GM19099 (cell line): Measurements from ENCODE around the gene MME.

Experiments
- POLR2A ChIP-seq: IDR thresholded peaks from 3 replicates; pipeline ENCODE4 v1.6.1; 2011; ENCODE audit warnings: low read depth; ENCODE audit not compliant: insufficient read length; ENCODE audit errors: extremely low read depth

MME gene

DNA sequence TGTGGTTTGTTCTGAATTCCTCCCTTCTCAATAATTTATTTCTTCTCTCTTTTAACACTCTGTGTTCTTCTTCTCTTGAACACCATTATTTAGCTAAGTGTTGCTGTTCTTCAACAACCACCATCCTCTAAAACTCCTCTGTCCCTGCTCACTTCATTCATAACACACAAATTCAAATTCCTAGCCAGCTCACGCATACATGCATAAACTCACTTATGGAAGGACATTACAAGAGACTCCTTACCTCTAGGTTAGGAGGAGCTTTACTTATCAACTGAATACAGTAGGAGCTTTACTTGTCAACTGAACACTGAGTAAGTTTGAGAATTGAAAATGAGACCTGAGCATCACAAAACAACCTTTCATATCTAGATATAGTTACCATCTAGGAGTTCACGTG, 23.6 kb downstream of the MME start:
- TF ChIP-seq POLR2A, result no peak

GRCh38 chr3:155106119-155106518, 26.0 kb downstream of the MME start:
- no peak for TF ChIP-seq POLR2A

- no peak for TF ChIP-seq POLR2A
These were observed 29.9 kb downstream of the MME start for GRCh38 chr3:155110022-155110421.

DNA sequence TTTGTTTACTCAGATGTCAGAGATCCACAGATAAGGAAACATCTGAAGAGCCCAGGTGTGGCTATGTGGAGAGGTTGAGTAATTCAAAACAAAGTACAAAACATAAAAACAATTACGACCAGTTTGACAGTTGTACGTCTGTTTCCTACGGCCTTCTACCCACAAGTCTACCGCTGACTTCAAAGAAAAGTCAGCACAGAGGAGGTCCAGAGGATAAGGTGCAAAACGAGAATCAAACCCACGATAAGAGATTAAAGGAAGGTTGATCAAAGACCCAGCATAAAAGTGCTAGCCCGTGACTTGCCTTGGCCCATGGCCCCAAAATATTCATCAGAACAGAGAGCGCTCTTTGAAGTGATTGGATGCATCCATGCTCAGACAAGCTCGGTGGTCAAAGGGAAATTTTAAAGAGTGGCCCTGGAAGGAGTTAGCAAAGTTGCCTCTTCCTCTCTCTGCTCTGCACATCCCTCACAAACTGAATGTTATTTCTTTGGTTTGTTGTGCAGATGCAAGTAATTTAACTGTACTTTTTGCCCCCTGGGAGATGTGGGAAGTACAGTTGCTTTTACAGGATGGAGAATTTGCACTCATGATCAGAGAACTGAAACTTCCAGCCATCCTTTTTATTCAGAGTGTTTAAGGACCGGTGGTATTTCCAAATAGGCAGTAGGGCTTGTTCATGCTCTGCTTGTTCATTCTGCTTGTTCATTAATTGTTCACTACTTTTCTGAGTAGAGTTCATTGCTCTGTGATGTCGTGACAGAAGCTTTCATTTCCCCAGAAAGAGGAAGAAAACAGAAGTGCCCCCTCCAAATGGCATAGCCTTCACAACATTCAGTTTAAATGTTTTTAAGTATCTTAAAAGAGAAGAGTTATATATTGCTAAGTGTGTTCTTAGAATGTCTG, 31.1 kb downstream of the MME start:
- TF ChIP-seq POLR2A, result no peak

DNA sequence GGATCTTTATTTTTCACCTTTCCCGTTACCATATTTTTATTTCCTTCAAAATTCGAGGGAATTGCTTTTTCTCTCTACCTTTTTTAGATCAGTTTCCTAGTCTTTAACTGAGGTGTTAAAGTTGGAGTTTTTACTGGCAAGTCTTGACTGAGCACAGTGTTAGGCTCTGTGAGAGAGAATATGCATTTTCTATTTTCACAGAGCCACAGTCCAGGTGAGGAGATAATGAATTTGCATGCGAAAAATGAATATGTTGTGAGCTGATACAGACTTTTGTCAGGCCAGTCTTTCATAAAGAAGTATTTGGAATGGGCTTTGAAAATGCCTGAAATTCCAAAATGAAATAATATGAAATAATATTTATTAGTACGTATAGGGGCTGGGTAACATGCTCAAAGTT, 31.9 kb downstream of the MME start:
- no peak for TF ChIP-seq POLR2A

GRCh38 chr3:155112661-155113389, 32.7 kb downstream of the MME start:
- TF ChIP-seq POLR2A, result no peak

- TF ChIP-seq POLR2A, result no peak
These were observed 49.3 kb downstream of the MME start for GRCh38 chr3:155129396-155129795.

DNA sequence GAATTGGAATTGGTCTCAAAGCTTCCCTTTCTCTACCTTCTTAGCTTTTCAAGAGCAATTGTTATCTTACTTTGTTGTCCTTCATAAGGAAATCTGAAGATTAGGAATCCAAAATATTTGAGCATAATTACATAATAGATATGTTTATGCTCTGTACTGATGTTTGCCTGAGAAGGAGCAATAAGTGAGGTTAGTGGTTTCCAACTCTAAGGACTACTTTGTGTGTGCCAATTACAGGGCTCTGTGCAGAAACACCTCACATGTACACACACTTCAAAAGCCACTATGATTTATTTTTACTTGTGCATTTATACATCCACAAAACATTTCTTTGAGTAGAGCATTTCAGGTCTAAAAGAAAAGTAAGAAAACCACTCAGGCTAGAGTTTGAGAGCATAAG, 49.9 kb downstream of the MME start:
- TF ChIP-seq POLR2A, result no peak

DNA sequence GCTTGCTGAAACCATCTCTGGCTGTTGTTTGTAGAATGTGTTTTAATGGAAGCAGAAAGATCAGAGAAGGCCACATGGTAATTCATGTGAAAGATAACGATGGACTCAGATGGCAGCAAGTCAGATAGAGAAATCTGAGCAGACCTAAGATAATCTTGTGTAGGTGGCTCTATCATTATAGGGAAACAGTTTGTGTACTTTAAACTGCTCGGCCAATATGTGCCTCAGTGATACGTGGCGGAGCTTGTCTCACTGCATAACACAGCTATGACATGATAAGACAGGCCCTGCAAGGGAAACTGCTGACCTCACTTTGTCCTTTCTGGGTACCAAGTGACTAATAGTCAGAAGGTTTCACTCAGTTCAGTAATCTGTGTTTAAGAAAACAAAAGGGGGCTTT, 51.0 kb downstream of the MME start:
- TF ChIP-seq POLR2A, result no peak

GRCh38 chr3:155135003-155135402, 54.9 kb downstream of the MME start:
- TF ChIP-seq POLR2A, result no peak

DNA sequence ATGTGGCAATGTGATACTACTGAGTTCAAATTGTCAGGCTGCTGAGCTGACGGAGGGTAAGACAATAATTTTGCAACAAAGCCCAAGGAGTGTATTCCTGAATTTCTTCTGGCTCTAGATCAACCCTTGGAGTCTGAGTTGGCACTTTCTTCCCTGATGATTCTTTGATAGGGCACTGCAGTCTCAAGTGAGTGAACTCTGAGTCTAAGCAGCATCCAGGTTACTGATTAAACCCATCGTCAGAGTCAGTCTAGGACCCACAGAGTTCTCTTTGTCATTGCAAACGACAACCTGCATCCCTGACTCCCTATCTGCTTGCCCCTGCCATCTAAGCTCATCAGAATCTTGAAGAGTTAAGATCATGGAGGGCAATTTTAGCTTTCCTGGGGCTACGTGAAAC, 58.6 kb downstream of the MME start:
- TF ChIP-seq POLR2A, result no peak

DNA sequence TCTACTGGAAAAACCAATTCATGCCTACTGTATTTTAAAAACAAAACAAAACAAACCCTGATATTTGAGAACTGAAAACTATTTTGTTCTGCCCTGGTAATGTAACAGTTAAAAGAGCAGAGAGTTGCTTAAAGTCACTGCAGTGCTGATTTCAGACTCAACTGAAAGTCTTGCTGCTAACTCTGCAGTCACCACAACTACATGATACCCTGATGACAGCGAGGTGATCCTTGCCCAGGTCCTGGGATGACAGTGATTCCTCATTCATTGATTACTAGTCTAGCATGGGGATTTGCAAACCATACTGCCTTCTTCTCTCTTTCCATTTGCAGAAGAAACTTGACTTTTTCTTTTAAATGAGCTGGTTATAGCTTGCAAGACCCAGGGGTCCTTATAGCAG, 67.5 kb downstream of the MME start:
- no peak for TF ChIP-seq POLR2A

DNA sequence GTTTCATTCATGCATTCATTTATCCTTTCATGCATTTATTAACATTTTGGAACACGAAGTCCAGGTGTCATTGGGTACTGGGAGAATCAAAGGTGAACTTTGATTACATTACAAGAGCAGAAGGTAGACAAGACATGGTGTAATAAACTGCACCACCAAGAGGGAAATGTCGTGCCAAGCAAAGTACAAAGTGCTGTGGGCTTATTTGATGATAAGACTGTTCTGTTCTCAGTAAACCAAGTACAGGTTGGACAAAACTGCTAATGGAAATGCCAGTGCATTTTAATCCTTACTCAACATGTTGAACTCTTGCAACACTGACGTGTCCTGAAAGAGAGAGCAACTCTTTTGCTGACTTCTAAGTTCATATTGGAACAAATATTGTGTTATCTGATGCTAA, 69.4 kb downstream of the MME start:
- no peak for TF ChIP-seq POLR2A

- TF ChIP-seq POLR2A, result no peak
These were observed 73.4 kb downstream of the MME start for GRCh38 chr3:155153242-155154186.

DNA sequence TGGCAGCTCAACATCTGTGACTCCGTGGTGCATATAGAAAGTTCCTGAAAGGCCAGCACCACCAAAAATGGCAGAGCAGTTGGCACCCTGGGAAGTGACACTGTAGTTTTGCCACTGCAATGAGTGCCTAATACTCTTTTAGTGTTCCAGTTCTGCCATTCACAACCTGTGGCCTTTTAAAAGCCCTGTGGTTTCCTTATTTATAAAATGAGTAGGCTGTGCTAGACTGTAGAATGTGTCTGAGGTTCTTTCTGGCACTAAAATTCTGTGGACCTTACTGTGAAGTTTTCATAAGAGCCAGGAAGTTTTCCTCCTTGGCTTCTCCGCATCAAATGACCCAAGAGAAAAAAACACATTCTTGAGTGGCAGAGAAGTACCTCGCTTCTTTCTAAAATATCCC, 74.1 kb downstream of the MME start:
- TF ChIP-seq POLR2A, result no peak
